Measurements from ENCODE around the gene IQCE.

Gene IQCE

DNA sequence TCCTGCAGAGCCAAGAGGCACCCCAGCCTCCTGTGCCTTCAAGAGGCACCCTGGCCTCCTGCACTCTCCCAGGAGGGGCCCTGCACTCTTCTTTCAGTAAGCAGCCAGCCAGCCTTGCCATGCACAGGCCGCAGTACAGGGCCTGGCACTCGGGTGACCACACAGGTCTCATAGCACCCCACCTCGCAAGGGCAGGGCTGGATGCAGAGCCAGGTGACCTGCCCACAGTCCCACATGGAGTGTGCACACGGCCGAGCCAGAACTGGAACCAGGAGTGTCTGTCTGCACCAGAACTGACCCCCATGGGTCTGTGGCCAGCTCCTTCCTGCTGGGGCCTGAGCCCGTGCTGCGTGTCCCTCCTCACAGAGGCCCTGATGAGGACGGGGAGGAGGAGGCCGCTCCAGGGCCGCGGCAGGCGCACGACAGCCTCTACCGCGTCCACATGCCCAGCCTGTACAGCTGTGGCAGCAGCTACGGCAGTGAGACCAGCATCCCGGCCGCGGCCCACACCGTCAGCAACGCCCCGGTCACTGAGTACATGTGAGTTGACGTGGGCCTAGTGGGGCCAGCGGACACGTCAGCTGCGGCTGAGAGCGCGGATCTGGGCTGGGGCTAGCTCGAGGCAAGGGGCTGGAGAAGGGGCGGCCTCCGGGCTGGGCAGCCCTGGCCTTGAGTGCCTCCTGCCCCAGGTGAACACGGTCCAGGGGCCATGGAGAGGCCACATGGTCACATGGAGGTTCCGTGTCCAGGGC lies 99.3 kb downstream of the IQCE start:
- Histone ChIP-seq H3K79me2 (ENCODE audit: control insufficient read depth, low read length) (no peaks in the 10 kb centered on the region), H3K4me2 (ENCODE audit: low read length) (no peak overlapping the region), H4K20me1 (ENCODE audit: control insufficient read depth, insufficient read depth, low read depth, low read length) (no peaks in the 10 kb centered on the region), H3K4me3 (ENCODE audit: low read length) (no peak overlapping the region), H3K9me3 (ENCODE audit: control insufficient read depth, insufficient read depth, low read length) (no peaks in the 10 kb centered on the region), H3K27me3 (ENCODE audit: control insufficient read depth, low read length) (no peaks in the 10 kb centered on the region), H3K9me2 (replicated peaks; ENCODE audit: control insufficient read depth, low read length) (no peaks in the 10 kb centered on the region), H3F3A (ENCODE audit: control insufficient read depth, insufficient read depth) (no peaks in the 10 kb centered on the region), H3K4me1 (ENCODE audit: control insufficient read depth, low read length) (no peaks in the 10 kb centered on the region), H3K36me3 (ENCODE audit: control insufficient read depth, low read length) (no peaks in the 10 kb centered on the region), H3K27ac (ENCODE audit: low read depth, low read length) (no peak overlapping the region)
- TF ChIP-seq EZH2phosphoT487 (IDR thresholded peaks at IDR 0.05; ENCODE audit: borderline replicate concordance, low read length) = no peak
- TF ChIP-seq, protein P1, sequence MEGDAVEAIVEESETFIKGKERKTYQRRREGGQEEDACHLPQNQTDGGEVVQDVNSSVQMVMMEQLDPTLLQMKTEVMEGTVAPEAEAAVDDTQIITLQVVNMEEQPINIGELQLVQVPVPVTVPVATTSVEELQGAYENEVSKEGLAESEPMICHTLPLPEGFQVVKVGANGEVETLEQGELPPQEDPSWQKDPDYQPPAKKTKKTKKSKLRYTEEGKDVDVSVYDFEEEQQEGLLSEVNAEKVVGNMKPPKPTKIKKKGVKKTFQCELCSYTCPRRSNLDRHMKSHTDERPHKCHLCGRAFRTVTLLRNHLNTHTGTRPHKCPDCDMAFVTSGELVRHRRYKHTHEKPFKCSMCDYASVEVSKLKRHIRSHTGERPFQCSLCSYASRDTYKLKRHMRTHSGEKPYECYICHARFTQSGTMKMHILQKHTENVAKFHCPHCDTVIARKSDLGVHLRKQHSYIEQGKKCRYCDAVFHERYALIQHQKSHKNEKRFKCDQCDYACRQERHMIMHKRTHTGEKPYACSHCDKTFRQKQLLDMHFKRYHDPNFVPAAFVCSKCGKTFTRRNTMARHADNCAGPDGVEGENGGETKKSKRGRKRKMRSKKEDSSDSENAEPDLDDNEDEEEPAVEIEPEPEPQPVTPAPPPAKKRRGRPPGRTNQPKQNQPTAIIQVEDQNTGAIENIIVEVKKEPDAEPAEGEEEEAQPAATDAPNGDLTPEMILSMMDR (IDR thresholded peaks at IDR 0.05; ENCODE audit: low read depth, low read length, poor library complexity, severe bottlenecking) = no peak

DNA sequence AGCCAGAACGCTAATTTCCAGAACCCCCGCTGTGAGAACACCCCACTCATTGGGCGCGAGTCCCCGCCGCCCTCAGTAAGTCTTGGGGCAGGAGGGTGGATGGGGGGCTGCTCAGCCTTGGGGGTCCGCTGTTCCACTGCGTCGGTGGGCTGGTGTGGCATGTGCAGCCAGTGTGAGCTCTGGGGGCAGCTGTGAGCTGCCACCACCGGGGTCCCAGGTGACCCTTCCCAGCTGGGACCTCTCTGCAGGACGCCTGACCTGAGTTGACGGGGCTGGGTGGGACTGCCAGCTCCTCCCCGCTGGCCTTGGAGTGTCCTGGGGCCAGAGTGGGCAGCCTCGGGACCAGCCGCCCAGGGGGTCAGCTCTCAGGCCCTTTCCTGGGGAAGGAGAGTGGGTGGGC lies 100.2 kb downstream of the IQCE start:
- Histone ChIP-seq H3K27ac (ENCODE audit: low read depth, low read length) (no peak overlapping the region), H3F3A (ENCODE audit: control insufficient read depth, insufficient read depth) (no peaks in the 10 kb centered on the region), H3K27me3 (ENCODE audit: control insufficient read depth, low read length) (no peaks in the 10 kb centered on the region), H3K4me2 (ENCODE audit: low read length) (no peak overlapping the region), H3K79me2 (ENCODE audit: control insufficient read depth, low read length) (no peaks in the 10 kb centered on the region), H3K9me3 (ENCODE audit: control insufficient read depth, insufficient read depth, low read length) (no peaks in the 10 kb centered on the region), H3K4me1 (ENCODE audit: control insufficient read depth, low read length) (no peaks in the 10 kb centered on the region), H3K36me3 (ENCODE audit: control insufficient read depth, low read length) (no peaks in the 10 kb centered on the region), H4K20me1 (ENCODE audit: control insufficient read depth, insufficient read depth, low read depth, low read length) (no peaks in the 10 kb centered on the region), H3K4me3 (ENCODE audit: low read length) (no peak overlapping the region), H3K9me2 (replicated peaks; ENCODE audit: control insufficient read depth, low read length) (no peaks in the 10 kb centered on the region)
- TF ChIP-seq EZH2phosphoT487 (IDR thresholded peaks at IDR 0.05; ENCODE audit: borderline replicate concordance, low read length) = no peak

DNA sequence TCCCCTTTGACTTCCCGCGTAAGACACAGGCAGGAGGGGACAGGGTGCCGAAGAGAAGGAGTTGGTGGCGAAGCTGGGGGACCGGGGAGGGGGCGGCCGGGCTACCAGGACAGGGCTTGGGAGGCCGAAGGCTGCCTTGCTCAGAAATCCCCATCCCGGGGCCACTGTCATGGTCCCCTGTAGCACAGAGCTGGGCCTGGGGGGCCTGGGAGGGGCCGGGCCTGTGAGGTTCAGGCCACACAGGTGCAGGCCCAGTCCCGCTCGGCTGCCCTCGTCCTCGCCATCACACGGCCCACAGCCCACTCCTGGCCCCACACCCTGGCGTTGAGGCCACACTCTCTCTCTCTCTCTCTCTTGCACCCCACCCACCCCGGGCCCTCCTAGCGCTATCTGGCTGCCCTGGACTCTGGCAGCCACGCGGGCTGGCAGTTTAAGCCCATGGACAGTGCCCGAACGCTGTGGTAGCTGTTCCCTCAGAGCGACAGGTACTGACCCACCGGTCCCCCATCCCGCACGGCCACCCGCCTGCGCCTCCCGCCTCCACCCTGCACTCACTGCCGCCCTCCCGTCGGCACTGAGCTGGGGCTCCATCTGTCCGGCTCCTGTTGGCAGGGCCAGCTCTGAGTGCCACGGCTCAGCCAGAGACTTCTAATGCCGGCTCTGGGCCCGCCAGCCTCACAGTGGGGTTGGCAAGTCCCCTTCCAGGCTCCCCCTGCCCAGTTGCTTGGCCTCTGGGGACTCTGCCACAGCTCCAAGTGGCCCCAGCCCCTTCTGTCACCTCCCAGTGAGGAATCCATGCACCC lies 101.0 kb downstream of the IQCE start:
- Histone ChIP-seq H3K9me2 (replicated peaks; ENCODE audit: control insufficient read depth, low read length) (no peaks in the 10 kb centered on the region), H4K20me1 (ENCODE audit: control insufficient read depth, insufficient read depth, low read depth, low read length) (no peaks in the 10 kb centered on the region), H3F3A (ENCODE audit: control insufficient read depth, insufficient read depth) (no peaks in the 10 kb centered on the region), H3K4me2 (ENCODE audit: low read length) (no peak overlapping the region), H3K4me3 (ENCODE audit: low read length) (no peak overlapping the region), H3K27me3 (ENCODE audit: control insufficient read depth, low read length) (no peaks in the 10 kb centered on the region), H3K4me1 (ENCODE audit: control insufficient read depth, low read length) (no peaks in the 10 kb centered on the region), H3K27ac (ENCODE audit: low read depth, low read length) (no peak overlapping the region), H3K36me3 (ENCODE audit: control insufficient read depth, low read length) (no peaks in the 10 kb centered on the region), H3K9me3 (ENCODE audit: control insufficient read depth, insufficient read depth, low read length) (no peaks in the 10 kb centered on the region), H3K79me2 (ENCODE audit: control insufficient read depth, low read length) (no peaks in the 10 kb centered on the region)
- no peak for TF ChIP-seq EZH2phosphoT487 (IDR thresholded peaks at IDR 0.05; ENCODE audit: borderline replicate concordance, low read length)
- TF ChIP-seq, protein P1 (IDR thresholded peaks at IDR 0.05; ENCODE audit: low read depth, low read length, poor library complexity, severe bottlenecking) = no peak

All from DOHH2 (cell line).